ENCODE results near the gene LRMDA.

Gene LRMDA

GRCh38 chr10:76436401-76436811, 1005.0 kb downstream of the LRMDA start:
- Histone ChIP-seq H3K9me3 (no peaks in the 10 kb centered on the region), H3K27me3 (no peaks in the 10 kb centered on the region), H3K36me3 (no peaks in the 10 kb centered on the region), H3K27ac (peak overlapping the region; percentile 27 to 40), H3K4me1 (peaks cover 0 to 38% (median 27%) of the 10 kb centered on the region in 4 donors), H3K4me3 (no peak overlapping the region)
- intact Hi-C loops (cut with DNase I; ENCODE audit: low total_unique reads): no loop called here
- no peak for TF ChIP-seq CTCF (IDR thresholded peaks at IDR 0.05)
- no peak for DNase-seq

GRCh38 chr10:76436981-76437380, 1005.6 kb downstream of the LRMDA start:
- peak overlapping the region; percentile 27 to 40 for H3K27ac ChIP-seq
- DNase-seq: no peak
- H3K4me1 ChIP-seq: peaks cover 0 to 32% (median 21%) of the 10 kb centered on the region in 4 donors

GRCh38 chr10:76440426-76440825, 1009.0 kb downstream of the LRMDA start:
- no peak for TF ChIP-seq CTCF (IDR thresholded peaks at IDR 0.05)
- DNase-seq: no peak
- intact Hi-C loops (cut with DNase I; ENCODE audit: low total_unique reads): no loop called here
- H3K4me3 ChIP-seq: no peak overlapping the region
- H3K27me3 ChIP-seq: no peaks in the 10 kb centered on the region
- H3K4me1 ChIP-seq: peaks cover 0 to 30% (median 10%) of the 10 kb centered on the region in 4 donors
- H3K9me3 ChIP-seq: no peaks in the 10 kb centered on the region
- no peaks in the 10 kb centered on the region for H3K36me3 ChIP-seq
- no peak overlapping the region for H3K27ac ChIP-seq

More at GRCh38 chr10:76436981-76437380, 1005.6 kb downstream of the LRMDA start:
- TF ChIP-seq CTCF (IDR thresholded peaks at IDR 0.05): no peak
- intact Hi-C loops (cut with DNase I; ENCODE audit: low total_unique reads): no loop called here
- Histone ChIP-seq H3K36me3 (no peaks in the 10 kb centered on the region), H3K9me3 (no peaks in the 10 kb centered on the region), H3K27me3 (no peaks in the 10 kb centered on the region), H3K4me3 (no peak overlapping the region)

- TF ChIP-seq CTCF (IDR thresholded peaks at IDR 0.05): no peak
- H3K36me3 ChIP-seq: no peaks in the 10 kb centered on the region
- peaks cover 0 to 21% (median under 1%) of the 10 kb centered on the region in 4 donors for H3K4me1 ChIP-seq
- H3K27ac ChIP-seq: no peak overlapping the region
- no peaks in the 10 kb centered on the region for H3K9me3 ChIP-seq
- no peak for DNase-seq
- intact Hi-C loops (cut with DNase I; ENCODE audit: low total_unique reads): no loop called here
- no peaks in the 10 kb centered on the region for H3K27me3 ChIP-seq
- H3K4me3 ChIP-seq: no peak overlapping the region
Observed at GRCh38 chr10:76442113-76442512, 1010.7 kb downstream of the LRMDA start.

- no peak overlapping the region for H3K4me3 ChIP-seq
- intact Hi-C loops (cut with DNase I; ENCODE audit: low total_unique reads): no loop called here
- DNase-seq: peak; percentile 69 to 70
- H3K4me1 ChIP-seq: peaks cover 0 to 19% (median 0%) of the 10 kb centered on the region in 4 donors
- no peaks in the 10 kb centered on the region for H3K9me3 ChIP-seq
- no peaks in the 10 kb centered on the region for H3K36me3 ChIP-seq
- peak overlapping the region in 1 of 2 donors; percentile 49 for H3K27ac ChIP-seq
- TF ChIP-seq CTCF (IDR thresholded peaks at IDR 0.05): no peak
- no peaks in the 10 kb centered on the region for H3K27me3 ChIP-seq
Observed at GRCh38 chr10:76444034-76444800, 1012.8 kb downstream of the LRMDA start.

Measured in tibial artery (tissue), 4 donors.